Measurements from ENCODE around the gene LSAMP.

LSAMP gene

DNA sequence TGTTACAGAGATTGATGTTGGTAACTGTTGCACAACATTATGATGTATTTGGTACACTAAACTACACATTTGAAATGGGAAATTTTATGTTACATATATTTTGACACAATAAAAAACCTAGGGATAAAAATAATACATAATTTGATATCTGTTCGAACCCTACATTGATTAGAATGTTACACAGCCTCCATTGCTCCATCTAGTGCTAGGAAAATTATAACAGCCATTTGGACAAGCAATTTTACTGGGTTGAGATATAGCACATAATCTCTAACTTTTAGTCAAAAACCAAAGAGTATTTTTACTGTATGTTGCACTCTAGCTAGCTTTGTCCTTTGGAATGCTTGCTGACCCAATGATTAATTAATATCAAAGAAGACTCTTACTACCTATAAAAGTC, 108.1 kb downstream of the LSAMP start:
- TF ChIP-seq, protein P1, sequence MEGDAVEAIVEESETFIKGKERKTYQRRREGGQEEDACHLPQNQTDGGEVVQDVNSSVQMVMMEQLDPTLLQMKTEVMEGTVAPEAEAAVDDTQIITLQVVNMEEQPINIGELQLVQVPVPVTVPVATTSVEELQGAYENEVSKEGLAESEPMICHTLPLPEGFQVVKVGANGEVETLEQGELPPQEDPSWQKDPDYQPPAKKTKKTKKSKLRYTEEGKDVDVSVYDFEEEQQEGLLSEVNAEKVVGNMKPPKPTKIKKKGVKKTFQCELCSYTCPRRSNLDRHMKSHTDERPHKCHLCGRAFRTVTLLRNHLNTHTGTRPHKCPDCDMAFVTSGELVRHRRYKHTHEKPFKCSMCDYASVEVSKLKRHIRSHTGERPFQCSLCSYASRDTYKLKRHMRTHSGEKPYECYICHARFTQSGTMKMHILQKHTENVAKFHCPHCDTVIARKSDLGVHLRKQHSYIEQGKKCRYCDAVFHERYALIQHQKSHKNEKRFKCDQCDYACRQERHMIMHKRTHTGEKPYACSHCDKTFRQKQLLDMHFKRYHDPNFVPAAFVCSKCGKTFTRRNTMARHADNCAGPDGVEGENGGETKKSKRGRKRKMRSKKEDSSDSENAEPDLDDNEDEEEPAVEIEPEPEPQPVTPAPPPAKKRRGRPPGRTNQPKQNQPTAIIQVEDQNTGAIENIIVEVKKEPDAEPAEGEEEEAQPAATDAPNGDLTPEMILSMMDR (IDR thresholded peaks at IDR 0.05; ENCODE audit: insufficient read depth, low read depth, low read length, missing control alignments), result no peak
- no peak overlapping the region for H3K4me3 ChIP-seq (ENCODE audit: low read depth, low read length)
- no peak for DNase-seq (ENCODE audit: low read depth)

DNA sequence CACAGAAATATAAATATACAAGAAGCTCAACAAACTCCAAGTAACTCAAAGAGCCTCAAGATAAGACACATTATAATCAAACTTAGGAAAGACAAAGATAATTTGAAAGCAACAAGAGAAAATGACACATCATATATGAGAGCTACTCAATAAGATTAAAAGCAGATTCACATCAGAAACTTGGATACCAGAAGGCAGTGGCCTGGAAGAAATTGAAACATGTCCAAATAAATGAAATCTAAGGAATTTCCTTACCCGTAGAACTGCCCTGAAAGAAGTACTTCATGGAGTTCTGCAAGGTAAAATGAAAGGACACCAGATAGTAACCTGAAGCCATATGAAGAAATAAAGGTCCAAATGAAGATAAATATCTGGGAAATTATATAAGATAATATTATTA, 113.9 kb downstream of the LSAMP start:
- no peak overlapping the region for H3K4me3 ChIP-seq (ENCODE audit: low read depth, low read length)
- no peak for DNase-seq (ENCODE audit: low read depth)
- TF ChIP-seq, protein P1 (IDR thresholded peaks at IDR 0.05; ENCODE audit: insufficient read depth, low read depth, low read length, missing control alignments), result no peak

DNA sequence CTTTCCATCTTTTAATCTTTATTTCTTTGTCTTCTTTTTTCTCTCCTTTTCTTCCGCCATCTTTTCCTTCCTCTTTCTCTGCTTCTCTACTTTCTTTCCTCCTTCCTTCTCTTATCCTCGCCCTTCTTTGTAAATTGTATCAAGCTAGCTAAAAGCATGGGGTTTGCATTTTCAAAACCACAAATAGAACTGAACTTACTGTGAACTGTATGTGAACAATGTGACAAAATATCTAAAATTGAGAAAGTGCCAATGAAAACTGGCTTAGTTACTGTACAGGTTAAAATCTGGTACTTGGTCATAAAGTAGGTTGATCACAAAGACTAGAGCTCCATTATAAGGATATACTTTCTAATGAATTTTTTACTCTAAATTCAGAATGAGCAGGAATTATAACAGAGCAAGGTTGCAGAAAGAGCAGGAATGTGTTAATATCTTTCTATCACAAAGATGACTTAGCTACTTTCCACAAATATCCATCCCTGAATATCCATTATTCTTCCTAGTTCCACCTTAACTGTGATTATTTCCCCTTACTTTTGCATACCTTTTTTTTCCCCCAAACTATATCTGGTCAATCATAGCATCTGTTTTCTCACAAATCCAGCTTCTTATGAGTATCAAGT, 122.4 kb downstream of the LSAMP start:
- no peak for DNase-seq (ENCODE audit: low read depth)
- TF ChIP-seq, protein P1 (IDR thresholded peaks at IDR 0.05; ENCODE audit: insufficient read depth, low read depth, low read length, missing control alignments), result no peak

DNA sequence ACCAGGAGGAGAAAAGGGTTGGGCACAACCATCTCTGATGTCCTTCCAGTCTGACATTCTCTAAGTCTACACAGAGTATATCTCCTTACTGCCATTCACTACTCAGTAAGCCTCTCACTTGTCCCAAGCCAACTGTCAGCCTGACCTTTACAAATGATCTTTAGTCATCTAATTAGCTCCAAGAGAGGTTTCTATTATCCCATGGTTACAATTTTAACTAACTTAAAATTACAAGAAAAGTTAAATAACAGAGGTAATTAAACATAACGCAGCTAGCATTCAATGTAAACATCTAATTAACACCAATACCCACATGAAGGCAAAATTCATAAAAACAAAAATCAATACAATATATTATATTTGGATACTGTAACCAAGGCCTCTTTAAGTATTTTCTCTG, 126.9 kb downstream of the LSAMP start:
- no peak overlapping the region for H3K4me3 ChIP-seq (ENCODE audit: low read depth, low read length)
- TF ChIP-seq, protein P1 (IDR thresholded peaks at IDR 0.05; ENCODE audit: insufficient read depth, low read depth, low read length, missing control alignments), result no peak
- no peak for DNase-seq (ENCODE audit: low read depth)

More for the DNA sequence above, 122.4 kb downstream of the LSAMP start:
- H3K4me3 ChIP-seq (ENCODE audit: low read depth, low read length), result no peak overlapping the region

DNA sequence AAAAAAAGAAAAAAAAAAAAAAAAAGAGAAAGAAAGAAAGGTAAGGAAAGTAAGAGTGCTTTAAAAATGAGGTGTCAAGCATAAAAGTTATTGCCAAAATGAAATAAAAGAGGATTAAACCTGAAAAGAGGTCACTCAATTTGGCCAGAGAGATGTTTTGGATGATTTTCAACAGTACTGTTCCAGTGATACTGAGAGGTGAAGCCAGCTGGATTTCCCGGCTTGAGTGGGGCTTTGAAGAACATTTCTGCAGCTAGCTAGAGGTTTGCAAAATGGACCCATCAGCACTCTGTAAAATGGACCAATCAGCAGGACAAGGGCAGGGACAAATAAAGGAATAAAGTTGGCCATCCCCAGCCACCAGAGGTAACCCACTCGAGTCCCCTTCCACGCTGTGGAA, 128.5 kb downstream of the LSAMP start:
- TF ChIP-seq, protein P1 (IDR thresholded peaks at IDR 0.05; ENCODE audit: insufficient read depth, low read depth, low read length, missing control alignments), result no peak
- no peak overlapping the region for H3K4me3 ChIP-seq (ENCODE audit: low read depth, low read length)
- DNase-seq (ENCODE audit: low read depth), result no peak

DNA sequence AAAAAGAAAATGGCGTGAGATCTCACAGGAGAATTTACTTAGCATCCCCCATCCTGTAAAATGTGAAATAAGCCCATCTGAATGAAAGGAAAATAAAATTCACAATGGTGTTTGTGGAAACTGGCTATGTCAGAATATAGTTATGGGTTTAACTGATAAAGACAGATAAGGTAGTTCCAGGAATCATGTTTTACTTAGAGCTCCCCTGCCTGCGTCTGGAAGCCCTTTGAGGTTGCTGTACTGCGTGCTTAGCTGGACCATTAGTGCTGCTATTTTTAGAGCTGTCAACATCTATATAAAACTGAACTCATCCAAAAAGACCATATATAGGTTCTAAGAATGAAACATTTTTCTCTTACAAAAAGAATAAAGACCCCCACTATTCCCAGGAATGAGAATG, 130.8 kb downstream of the LSAMP start:
- TF ChIP-seq, protein P1 (IDR thresholded peaks at IDR 0.05; ENCODE audit: insufficient read depth, low read depth, low read length, missing control alignments), result no peak

DNA sequence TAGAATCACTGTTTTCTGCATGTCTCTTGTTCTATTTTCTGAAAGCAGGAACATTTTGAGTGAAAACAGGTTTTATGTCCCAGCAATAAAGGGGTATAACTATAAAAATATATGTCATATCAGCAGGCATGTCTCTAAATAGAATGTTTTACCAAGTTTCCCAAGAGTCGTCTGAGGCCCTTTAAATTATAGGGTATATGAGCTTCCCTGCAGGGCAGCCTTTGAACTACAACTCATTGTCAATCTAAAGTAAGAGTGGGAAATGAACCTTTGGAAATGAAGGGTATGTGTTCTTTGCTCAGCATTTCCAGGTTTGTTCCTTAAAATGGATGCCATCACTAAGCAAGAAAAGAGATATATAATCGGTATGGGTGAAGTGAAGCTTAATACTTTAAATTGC, 138.6 kb downstream of the LSAMP start:
- DNase-seq (ENCODE audit: low read depth), result no peak
- TF ChIP-seq, protein P1 (IDR thresholded peaks at IDR 0.05; ENCODE audit: insufficient read depth, low read depth, low read length, missing control alignments), result no peak
- H3K4me3 ChIP-seq (ENCODE audit: low read depth, low read length), result no peak overlapping the region

More for the DNA sequence above, 130.8 kb downstream of the LSAMP start:
- no peak overlapping the region for H3K4me3 ChIP-seq (ENCODE audit: low read depth, low read length)
- no peak for DNase-seq (ENCODE audit: low read depth)
